DOHH2 (cell line): ENCODE data around the gene KRTAP5-3.

ENCODE experiments used
- H3F3A ChIP-seq: fragments of 200-600 bp; sonication (generic), shearing (Covaris generic); 2 replicates; pipeline ENCODE4 v1.6.0; 2016; ENCODE audit warnings: antibody characterized with exemption, mild to moderate bottlenecking; ENCODE audit not compliant: control insufficient read depth, insufficient read depth
- H3K27ac ChIP-seq: fragments of 200-600 bp; sonication (generic); 2 replicates; pipeline ENCODE4 v1.5.1; 2014; ENCODE audit warnings: low read depth, mild to moderate bottlenecking, low read length, moderate library complexity
- H3K27me3 ChIP-seq: fragments of 200-600 bp; sonication (generic); 2 replicates; pipeline ENCODE4 v1.6.1; 2014; ENCODE audit warnings: mild to moderate bottlenecking, low read length, mixed read lengths; ENCODE audit not compliant: control insufficient read depth
- H3K36me3 ChIP-seq: fragments of 200-600 bp; sonication (generic); 2 replicates; pipeline ENCODE4 v1.6.1; 2014; ENCODE audit warnings: mild to moderate bottlenecking, low read length, moderate library complexity, mixed read lengths; ENCODE audit not compliant: control insufficient read depth
- H3K4me1 ChIP-seq: fragments of 200-600 bp; sonication (generic); 2 replicates; pipeline ENCODE4 v1.6.1; 2014; ENCODE audit warnings: mild to moderate bottlenecking, low read length, mixed read lengths; ENCODE audit not compliant: control insufficient read depth
- H3K4me2 ChIP-seq: fragments of 200-600 bp; sonication (generic); 2 replicates; pipeline ENCODE4 v1.6.0; 2014; ENCODE audit warnings: mild to moderate bottlenecking, low read length, moderate library complexity
- H3K4me3 ChIP-seq: fragments of 200-600 bp; sonication (generic); 2 replicates; pipeline ENCODE4 v1.5.1; 2014; ENCODE audit warnings: mild to moderate bottlenecking, low read length, mixed read lengths
- H3K79me2 ChIP-seq: fragments of 200-600 bp; sonication (generic); 2 replicates; pipeline ENCODE4 v1.6.1; 2014; ENCODE audit warnings: mild to moderate bottlenecking, low read length, mixed read lengths; ENCODE audit not compliant: control insufficient read depth
- H3K9me2 ChIP-seq: fragments of 200-600 bp; sonication (generic); replicated peaks from 2 replicates; pipeline ENCODE4 v1.6.1; 2014; ENCODE audit warnings: mild to moderate bottlenecking, low read length, mixed read lengths; ENCODE audit not compliant: control insufficient read depth
- H3K9me3 ChIP-seq: fragments of 200-600 bp; sonication (generic); 2 replicates; pipeline ENCODE4 v1.6.1; 2014; ENCODE audit warnings: antibody characterized with exemption, low read length, mixed read lengths; ENCODE audit not compliant: control insufficient read depth, insufficient read depth
- H4K20me1 ChIP-seq: fragments of 200-600 bp; sonication (generic); 2 replicates; pipeline ENCODE4 v1.6.0; 2014; ENCODE audit warnings: low read depth, mild to moderate bottlenecking, antibody characterized with exemption, low read length, moderate library complexity; ENCODE audit not compliant: control insufficient read depth, insufficient read depth
- CTCF ChIP-seq: fragments of 200-600 bp; sonication (generic); IDR thresholded peaks from one replicate; pipeline ENCODE4 v1.5.1; 2014; ENCODE audit warnings: antibody characterized with exemption, mild to moderate bottlenecking, low read depth, low read length; ENCODE audit not compliant: poor library complexity, severe bottlenecking
- EZH2phosphoT487 ChIP-seq: fragments of 200-600 bp; sonication (generic); IDR thresholded peaks from 2 replicates; pipeline ENCODE4 v1.6.1; 2017; ENCODE audit warnings: borderline replicate concordance, mild to moderate bottlenecking, antibody characterized with exemption, low read length, moderate library complexity, mixed read lengths

KRTAP5-3 gene

DNA sequence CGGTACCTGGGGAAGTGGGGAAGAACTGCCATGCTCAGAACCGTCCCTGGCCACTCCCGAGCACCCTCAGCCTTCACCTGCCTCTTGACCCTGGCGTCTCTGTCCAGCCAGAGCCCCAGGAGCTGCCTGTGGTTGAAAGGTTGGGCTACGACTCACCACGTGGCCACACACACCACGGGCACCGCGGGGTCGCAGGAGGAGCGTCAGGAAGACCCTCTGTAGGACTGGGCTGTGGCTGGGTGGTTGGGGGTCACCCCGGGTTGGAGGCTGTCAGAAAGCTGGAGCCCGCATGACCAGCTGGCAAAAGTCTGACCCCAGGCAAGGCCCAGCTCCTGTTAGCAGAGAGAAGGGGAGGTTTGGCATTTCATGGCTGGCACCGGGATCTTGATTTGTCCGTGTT is 32.8 kb upstream of the KRTAP5-3 start:
- Histone ChIP-seq H4K20me1 (no peaks in the 10 kb centered on the region; the same call in 1 of the 2 replicates), H3F3A (no peaks in the 10 kb centered on the region), H3K4me2 (no peak overlapping the region), H3K9me2 (no peaks in the 10 kb centered on the region), H3K79me2 (no peaks in the 10 kb centered on the region), H3K27ac (no peak overlapping the region), H3K9me3 (no peaks in the 10 kb centered on the region), H3K4me3 (no peak overlapping the region), H3K27me3 (no peaks in the 10 kb centered on the region), H3K4me1 (no peaks in the 10 kb centered on the region), H3K36me3 (no peaks in the 10 kb centered on the region)
- no peak for TF ChIP-seq EZH2phosphoT487
- TF ChIP-seq CTCF = no peak

DNA sequence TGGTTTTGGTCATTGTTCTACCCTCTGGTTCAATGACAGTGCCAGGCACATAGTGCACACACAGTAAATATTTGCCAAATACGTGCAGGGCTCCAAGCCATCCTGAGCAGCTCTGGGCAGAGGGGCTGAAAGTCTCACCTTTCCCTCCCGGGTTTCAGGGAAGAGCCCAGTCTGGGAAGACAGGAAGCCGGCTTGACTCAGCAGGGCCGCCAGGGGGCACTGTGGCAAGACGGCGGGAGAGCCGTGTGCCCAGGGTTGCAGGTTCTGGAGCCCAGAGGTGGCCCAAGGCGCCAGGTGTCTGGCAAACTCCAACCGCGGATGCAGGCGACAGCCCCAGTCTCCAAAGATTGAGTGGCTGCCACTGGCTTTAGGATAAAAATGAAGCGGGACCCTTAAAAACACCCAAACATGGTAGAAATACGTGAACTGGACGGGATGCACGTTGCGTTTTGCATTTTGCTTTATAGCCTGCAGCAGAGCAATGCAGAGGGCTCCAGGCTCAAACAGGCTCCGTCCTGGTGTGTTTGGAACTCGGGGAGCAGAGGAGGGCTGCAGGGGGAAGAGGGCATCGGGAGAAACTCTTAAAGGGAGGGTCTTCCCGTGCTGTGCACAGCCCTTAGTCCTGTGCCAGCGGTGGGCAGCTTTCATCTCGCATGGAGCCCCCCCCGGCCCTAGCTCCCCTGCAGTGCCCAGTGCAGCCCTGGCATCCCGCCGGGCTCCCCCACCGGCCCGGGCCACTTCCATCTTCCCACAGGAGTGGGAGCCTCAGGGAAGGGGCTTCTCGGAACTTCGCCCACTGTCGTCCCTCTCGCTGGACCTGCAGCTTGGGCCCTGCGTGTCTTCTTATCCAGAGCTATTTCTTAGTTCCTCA is 32.0 kb upstream of the KRTAP5-3 start:
- H3F3A ChIP-seq = no peaks in the 10 kb centered on the region
- H3K9me3 ChIP-seq = no peaks in the 10 kb centered on the region
- no peaks in the 10 kb centered on the region for H3K4me1 ChIP-seq
- H3K4me3 ChIP-seq = no peak overlapping the region
- TF ChIP-seq CTCF = peak; percentile 97
- no peak for TF ChIP-seq EZH2phosphoT487
- no peak overlapping the region for H3K4me2 ChIP-seq
- no peaks in the 10 kb centered on the region for H4K20me1 ChIP-seq
- H3K79me2 ChIP-seq = no peaks in the 10 kb centered on the region
- H3K27me3 ChIP-seq = no peaks in the 10 kb centered on the region
- H3K9me2 ChIP-seq = no peaks in the 10 kb centered on the region
- no peaks in the 10 kb centered on the region for H3K36me3 ChIP-seq
- no peak overlapping the region for H3K27ac ChIP-seq

DNA sequence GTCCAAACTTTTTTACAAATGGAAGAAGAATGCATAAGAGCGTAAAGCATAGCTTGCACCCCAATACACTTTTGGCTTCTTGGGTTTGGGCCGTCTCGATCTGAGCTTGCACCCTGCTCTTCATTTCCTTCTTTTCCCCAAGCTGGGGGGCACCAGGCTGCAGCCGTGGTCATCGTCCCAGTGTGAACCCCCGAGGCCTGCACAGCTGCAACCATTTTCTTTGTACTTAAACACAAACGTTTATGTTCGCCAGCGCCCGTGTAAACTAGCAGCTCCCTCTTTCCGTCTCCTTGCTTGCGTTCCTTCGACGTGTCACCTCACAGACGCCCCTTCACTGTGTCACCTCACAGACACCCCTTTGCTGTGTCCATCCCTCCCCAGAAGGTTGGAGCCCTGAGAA is 31.4 kb upstream of the KRTAP5-3 start:
- no peak overlapping the region for H3K4me3 ChIP-seq
- H3K79me2 ChIP-seq = no peaks in the 10 kb centered on the region
- no peaks in the 10 kb centered on the region for H3K4me1 ChIP-seq
- no peaks in the 10 kb centered on the region for H3K9me2 ChIP-seq
- H3K36me3 ChIP-seq = no peaks in the 10 kb centered on the region
- H3K9me3 ChIP-seq = no peaks in the 10 kb centered on the region
- H3K4me2 ChIP-seq = no peak overlapping the region
- H3K27me3 ChIP-seq = no peaks in the 10 kb centered on the region
- TF ChIP-seq EZH2phosphoT487 (no peak), CTCF (no peak)
- no peak overlapping the region for H3K27ac ChIP-seq
- no peaks in the 10 kb centered on the region for H4K20me1 ChIP-seq
- no peaks in the 10 kb centered on the region for H3F3A ChIP-seq
